ENCODE data around the gene TJP1.
A peak's percentile ranks its signal among the peaks of the same experiment; 100 is the strongest.
"Not testable (repeated sequence)": the region's sequence is repeated elsewhere in the genome, so short reads cannot be mapped to it uniquely, and the experiment has no call there.

Gene TJP1

DNA sequence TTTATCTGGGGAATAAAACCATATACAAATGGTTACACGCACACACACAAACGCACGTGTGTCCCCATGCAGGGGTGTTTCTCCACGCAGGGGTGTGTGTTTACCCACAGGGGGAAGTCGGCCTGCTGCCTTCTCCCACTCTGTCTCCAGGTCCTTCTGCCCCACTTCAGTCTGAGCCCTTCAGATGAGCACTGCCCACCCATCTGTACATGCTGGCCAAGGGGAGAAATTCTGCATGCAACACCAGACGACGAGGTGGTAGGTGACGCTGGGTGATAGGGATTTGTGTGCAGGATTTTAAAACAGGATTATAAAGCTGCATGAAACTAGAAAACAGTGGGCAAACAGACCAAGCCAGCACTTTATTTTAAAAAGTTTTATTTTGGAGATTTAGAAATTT, 122.5 kb downstream of the TJP1 start:
- TF ChIP-seq, protein P1, sequence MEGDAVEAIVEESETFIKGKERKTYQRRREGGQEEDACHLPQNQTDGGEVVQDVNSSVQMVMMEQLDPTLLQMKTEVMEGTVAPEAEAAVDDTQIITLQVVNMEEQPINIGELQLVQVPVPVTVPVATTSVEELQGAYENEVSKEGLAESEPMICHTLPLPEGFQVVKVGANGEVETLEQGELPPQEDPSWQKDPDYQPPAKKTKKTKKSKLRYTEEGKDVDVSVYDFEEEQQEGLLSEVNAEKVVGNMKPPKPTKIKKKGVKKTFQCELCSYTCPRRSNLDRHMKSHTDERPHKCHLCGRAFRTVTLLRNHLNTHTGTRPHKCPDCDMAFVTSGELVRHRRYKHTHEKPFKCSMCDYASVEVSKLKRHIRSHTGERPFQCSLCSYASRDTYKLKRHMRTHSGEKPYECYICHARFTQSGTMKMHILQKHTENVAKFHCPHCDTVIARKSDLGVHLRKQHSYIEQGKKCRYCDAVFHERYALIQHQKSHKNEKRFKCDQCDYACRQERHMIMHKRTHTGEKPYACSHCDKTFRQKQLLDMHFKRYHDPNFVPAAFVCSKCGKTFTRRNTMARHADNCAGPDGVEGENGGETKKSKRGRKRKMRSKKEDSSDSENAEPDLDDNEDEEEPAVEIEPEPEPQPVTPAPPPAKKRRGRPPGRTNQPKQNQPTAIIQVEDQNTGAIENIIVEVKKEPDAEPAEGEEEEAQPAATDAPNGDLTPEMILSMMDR (IDR thresholded peaks at IDR 0.05; ENCODE audit: control insufficient read depth, insufficient read depth, low read depth, low read length, missing control alignments) = no peak
- H3K4me3 ChIP-seq (ENCODE audit: control insufficient read depth, low read depth, low read length) = no peak overlapping the region

DNA sequence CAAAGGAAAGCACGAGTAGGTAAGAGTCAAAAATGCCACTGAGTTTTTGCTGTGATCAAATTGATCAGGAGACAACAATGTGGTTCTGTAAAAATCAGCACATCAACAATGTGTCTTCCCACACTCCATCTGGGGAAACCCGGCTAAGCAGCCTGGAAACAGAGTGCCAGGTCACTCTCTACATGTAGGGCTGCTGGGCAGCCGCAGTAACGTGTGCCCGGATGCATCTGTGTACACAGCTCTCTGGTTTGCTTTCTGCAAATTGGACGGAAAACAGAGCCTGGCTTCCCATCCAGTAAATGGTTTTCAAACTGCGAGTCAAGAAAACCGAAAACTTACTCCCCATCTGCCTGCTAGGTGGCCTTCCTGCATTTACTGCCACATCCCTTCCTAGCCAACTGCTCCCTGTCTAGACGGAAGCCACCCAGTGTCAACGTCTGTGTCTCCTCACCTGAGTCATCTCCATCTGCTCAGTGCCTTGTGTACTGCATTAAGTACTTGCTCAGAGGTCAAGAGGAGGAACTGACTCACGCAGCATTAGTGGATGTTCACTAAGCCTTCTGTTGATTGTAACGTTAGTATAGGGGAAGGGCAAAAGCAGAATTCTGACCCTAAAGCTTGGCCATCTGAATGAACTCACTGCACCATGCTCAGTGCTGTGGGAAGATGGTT, 124.1 kb downstream of the TJP1 start:
- DNase-seq (ENCODE audit: low read depth) = peak; percentile 24
- TF ChIP-seq, protein P1 (IDR thresholded peaks at IDR 0.05; ENCODE audit: control insufficient read depth, insufficient read depth, low read depth, low read length, missing control alignments) = no peak
- no peak overlapping the region for H3K4me3 ChIP-seq (ENCODE audit: control insufficient read depth, low read depth, low read length)

More for the DNA sequence above, 122.5 kb downstream of the TJP1 start:
- no peak for DNase-seq (ENCODE audit: low read depth)

DNA sequence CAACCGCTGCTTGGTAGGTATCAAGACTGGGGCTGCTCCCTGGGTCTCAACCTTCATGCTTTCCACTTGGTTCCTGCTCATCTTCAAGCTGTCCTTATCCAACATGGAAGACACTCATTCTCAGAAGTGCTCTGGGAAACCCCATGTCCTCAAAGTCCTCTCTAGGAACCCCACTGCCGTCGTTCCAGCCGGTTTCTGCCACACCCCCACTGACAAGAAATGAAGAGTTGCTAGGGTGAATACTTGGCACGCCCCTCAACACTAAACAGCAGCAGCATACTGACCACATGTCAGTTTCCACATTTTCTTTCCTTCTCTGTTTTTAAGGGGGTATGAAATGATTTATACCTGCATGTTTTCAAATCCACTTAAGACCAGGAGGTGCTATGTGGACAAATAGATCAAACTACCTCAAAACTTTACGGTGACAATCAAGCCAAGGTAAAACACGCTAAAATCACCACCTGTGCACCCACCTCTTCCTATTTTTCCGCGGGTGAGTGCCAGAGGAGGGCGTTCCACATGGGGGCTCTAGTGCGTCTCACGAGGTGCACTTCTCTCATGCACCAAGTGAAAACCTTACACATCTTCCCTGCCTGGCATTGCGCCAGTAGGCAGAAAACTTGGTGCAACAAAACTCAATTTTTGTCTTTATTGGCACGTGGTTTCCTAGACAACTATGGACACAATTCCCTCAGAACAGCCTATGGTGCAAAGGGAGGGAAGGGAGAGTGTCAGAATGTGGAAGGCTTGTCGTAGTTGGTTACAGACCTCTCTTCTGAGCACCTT, 125.1 kb downstream of the TJP1 start:
- TF ChIP-seq, protein P1 (IDR thresholded peaks at IDR 0.05; ENCODE audit: control insufficient read depth, insufficient read depth, low read depth, low read length, missing control alignments) = no peak
- DNase-seq (ENCODE audit: low read depth) = no peak

DNA sequence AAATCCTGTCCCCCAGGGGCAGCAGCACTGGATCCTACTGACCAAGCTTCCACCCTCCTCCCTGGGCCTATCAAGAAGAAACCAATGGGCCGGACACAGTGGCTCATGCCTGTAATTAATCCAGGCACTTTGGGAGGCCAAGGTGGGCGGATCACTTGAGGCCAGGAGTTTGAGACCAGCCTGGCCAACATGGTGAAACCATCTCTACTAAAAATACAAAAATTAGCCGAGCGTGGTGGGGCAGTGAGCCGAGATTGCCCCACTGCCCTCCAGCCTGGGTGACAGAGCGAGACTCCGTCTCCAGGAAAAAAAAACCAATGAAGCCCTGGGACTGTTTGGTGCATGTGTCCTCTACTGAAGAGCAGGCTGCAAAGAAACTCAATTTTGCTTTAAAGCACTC, 125.8 kb downstream of the TJP1 start:
- DNase-seq (ENCODE audit: low read depth); H3K4me3 ChIP-seq (ENCODE audit: control insufficient read depth, low read depth, low read length): not testable (repeated sequence)

More for the DNA sequence above, 125.1 kb downstream of the TJP1 start:
- no peak overlapping the region for H3K4me3 ChIP-seq (ENCODE audit: control insufficient read depth, low read depth, low read length)

DNA sequence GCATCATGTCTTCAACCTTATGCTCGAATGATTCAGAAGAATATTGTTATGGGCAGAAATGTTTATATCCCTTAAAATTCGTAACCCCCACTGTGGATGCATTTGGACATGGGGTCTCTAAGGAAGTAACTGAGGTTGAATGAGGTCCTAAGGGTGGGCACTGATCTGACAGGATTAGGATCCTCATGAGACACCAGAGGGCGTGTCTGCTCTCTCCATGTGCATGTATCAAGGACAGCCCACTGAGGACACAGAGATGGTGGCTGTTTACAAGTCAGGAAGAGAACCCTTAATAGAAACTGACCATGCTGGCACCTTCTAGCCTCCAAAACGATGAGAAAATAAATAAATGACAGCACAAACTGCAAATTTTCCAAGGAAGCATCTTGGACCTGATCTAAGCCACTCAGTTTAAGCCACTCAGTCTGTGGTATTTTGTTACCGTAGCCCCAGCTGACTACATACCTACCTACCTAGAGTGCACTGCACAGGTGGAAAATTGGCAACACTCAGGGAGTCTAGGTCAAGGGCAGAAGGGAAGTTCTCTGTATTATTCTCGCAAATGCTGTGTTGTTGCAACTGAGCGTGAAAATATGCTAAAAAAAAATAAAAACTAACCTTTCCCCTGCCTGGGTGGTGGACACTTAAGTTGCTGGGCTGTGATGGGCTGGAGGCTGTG, 126.6 kb downstream of the TJP1 start:
- H3K4me3 ChIP-seq (ENCODE audit: control insufficient read depth, low read depth, low read length) = no peak overlapping the region
- no peak for DNase-seq (ENCODE audit: low read depth)
- TF ChIP-seq, protein P1 (IDR thresholded peaks at IDR 0.05; ENCODE audit: control insufficient read depth, insufficient read depth, low read depth, low read length, missing control alignments) = no peak

DNA sequence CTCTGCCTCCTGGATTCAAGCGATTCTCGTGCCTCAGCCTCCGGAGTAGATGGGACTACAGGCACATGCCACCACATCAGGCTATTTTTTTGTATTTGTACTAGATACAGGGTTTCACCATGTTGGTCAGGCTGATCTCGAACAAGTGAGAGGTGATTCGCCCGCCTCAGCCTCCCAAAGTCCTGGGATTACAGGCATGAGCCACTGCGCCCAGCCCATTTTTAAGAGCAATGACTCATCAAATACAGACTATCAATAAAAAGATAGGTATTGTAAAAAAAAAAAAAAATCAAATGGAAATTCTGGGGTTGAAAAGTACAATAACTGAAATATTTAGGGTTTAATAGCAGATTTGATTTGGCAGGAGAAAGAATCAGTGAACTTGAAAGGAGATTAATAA, 129.0 kb downstream of the TJP1 start:
- TF ChIP-seq, protein P1 (IDR thresholded peaks at IDR 0.05; ENCODE audit: control insufficient read depth, insufficient read depth, low read depth, low read length, missing control alignments) = no peak
- no peak for DNase-seq (ENCODE audit: low read depth)

DNA sequence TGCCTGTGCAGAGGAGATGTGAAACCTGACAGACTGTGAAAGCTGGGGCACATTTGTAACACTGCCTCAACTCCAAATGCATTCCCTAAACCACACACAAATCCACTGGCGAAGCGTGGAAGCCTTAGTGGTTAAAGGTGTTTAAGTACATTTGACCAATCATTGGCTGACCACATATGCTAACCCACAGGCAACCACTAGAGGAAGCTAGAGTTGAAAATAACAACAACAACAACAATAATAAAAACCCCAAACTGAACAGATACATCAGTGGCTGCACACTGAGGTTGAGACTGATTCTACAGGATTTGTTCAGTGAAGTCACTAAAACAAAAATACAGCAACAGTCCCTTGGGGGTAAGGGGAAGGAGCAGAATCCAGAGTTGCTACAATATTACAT, 129.7 kb downstream of the TJP1 start:
- no peak overlapping the region for H3K4me3 ChIP-seq (ENCODE audit: control insufficient read depth, low read depth, low read length)
- TF ChIP-seq, protein P1 (IDR thresholded peaks at IDR 0.05; ENCODE audit: control insufficient read depth, insufficient read depth, low read depth, low read length, missing control alignments) = peak; percentile 20
- DNase-seq (ENCODE audit: low read depth) = no peak

More for the DNA sequence above, 129.0 kb downstream of the TJP1 start:
- no peak overlapping the region for H3K4me3 ChIP-seq (ENCODE audit: control insufficient read depth, low read depth, low read length)

Measured in AG09309 (cell line).